Immature natural killer cell (primary cell): ENCODE data around the gene ETS1. TPM values are rescaled to one million over a fixed set of nuclear protein-coding genes. Genes with fewer than 3 reads are reported as not detected.
A peak's percentile ranks its signal among the peaks of the same experiment; 100 is the strongest.

Experiments used
- DNase-seq, 3 donors: peaks; one replicate each; pipeline ENCODE4 v3.0.0; 2022; ENCODE audit warnings: mixed read lengths in 1 of 3
- H3K27ac Mint-ChIP-seq, 6 donors: one replicate each; pipeline ENCODE4 v1.8.0; 2020; ENCODE audit warnings: mixed read lengths in 6 of 6, mild to moderate bottlenecking in 5 of 6, inconsistent platforms in 4 of 6, moderate library complexity in 3 of 6
- H3K27me3 Mint-ChIP-seq, 3 donors: one replicate each; pipeline ENCODE4 v1.8.0; 2020 to 2021; ENCODE audit warnings: low read depth in 3 of 3, mild to moderate bottlenecking in 3 of 3, mixed read lengths in 3 of 3, moderate library complexity in 3 of 3, inconsistent platforms in 1 of 3
- H3K36me3 Mint-ChIP-seq, 3 donors: one replicate each; pipeline ENCODE4 v1.8.0; 2020; ENCODE audit warnings: mixed read lengths in 3 of 3, inconsistent platforms in 2 of 3, mild to moderate bottlenecking in 2 of 3
- H3K4me1 Mint-ChIP-seq, 2 donors: one replicate each; pipeline ENCODE4 v1.8.0; 2020; ENCODE audit warnings: inconsistent platforms in 2 of 2, mild to moderate bottlenecking in 2 of 2, mixed read lengths in 2 of 2, moderate library complexity in 1 of 2
- H3K4me3 Mint-ChIP-seq, 5 donors: one replicate each; pipeline ENCODE4 v1.8.0; 2020; ENCODE audit warnings: mild to moderate bottlenecking in 5 of 5, mixed read lengths in 5 of 5, inconsistent platforms in 3 of 5, moderate library complexity in 3 of 5
- H3K9me3 Mint-ChIP-seq, 6 donors: one replicate each; pipeline ENCODE4 v1.8.0; 2020; ENCODE audit warnings: mild to moderate bottlenecking in 6 of 6, mixed read lengths in 6 of 6, inconsistent platforms in 4 of 6, moderate library complexity in 3 of 6
- polyA plus RNA-seq, 3 donors: library from polyadenylated mRNA; unstranded; fragments of 300-500 nt; fragmentation: Illumina TruSeq; gene quantifications; one replicate each; pipeline ENCODE4 v1.2.3, GENCODE V29; 2021

ETS1 gene
- polyA plus RNA-seq, 3 donors from 2014 or later, result 264 to 329 (median 284) TPM

GRCh38 chr11:128519338-128519737 lies 68.0 kb downstream of the ETS1 start:
- H3K36me3 Mint-ChIP-seq, result peaks cover 22 to 42% (median 27%) of the 10 kb centered on the region in 3 donors
- no peaks in the 10 kb centered on the region for H3K9me3 Mint-ChIP-seq
- peak overlapping the region; percentile 96 to 100 (median 96) for H3K4me3 Mint-ChIP-seq
- peak in 1 of 3 donors; percentile 8 for DNase-seq
- H3K27me3 Mint-ChIP-seq, result peaks cover 8 to 40% (median 28%) of the 10 kb centered on the region in 3 donors
- H3K27ac Mint-ChIP-seq, result peak overlapping the region; percentile 86 to 97 (median 94)
- H3K4me1 Mint-ChIP-seq, result peaks cover 68 to 70% of the 10 kb centered on the region in 2 donors

GRCh38 chr11:128518493-128519207 lies 68.7 kb downstream of the ETS1 start:
- Mint-ChIP-seq H3K27me3 (peaks cover 8 to 42% (median 28%) of the 10 kb centered on the region in 3 donors), H3K4me3 (peak overlapping the region; percentile 96 to 100 (median 96)), H3K4me1 (peaks cover 69 to 70% of the 10 kb centered on the region in 2 donors), H3K27ac (peak overlapping the region; percentile 86 to 97 (median 94)), H3K9me3 (no peaks in the 10 kb centered on the region), H3K36me3 (peaks cover 23 to 45% (median 27%) of the 10 kb centered on the region in 3 donors)
- DNase-seq, result no peak

- DNase-seq, result peak in 1 of 3 donors; percentile 14
Observed at GRCh38 chr11:128517451-128518230, 69.7 kb downstream of the ETS1 start.

GRCh38 chr11:128516886-128517285 lies 70.5 kb downstream of the ETS1 start:
- Mint-ChIP-seq H3K4me1 (peaks cover 75 to 76% of the 10 kb centered on the region in 2 donors), H3K36me3 (peaks cover 26 to 60% (median 39%) of the 10 kb centered on the region in 3 donors), H3K27me3 (peaks cover 3 to 30% (median 21%) of the 10 kb centered on the region in 3 donors), H3K9me3 (no peaks in the 10 kb centered on the region), H3K4me3 (peak overlapping the region; percentile 96 to 100 (median 96)), H3K27ac (peak overlapping the region; percentile 86 to 97 (median 94))
- DNase-seq, result peak in 1 of 3 donors; percentile 8

More at GRCh38 chr11:128517451-128518230, 69.7 kb downstream of the ETS1 start:
- H3K4me3 Mint-ChIP-seq, result peak overlapping the region; percentile 96 to 100 (median 96)
- peak overlapping the region; percentile 86 to 97 (median 94) for H3K27ac Mint-ChIP-seq
- peaks cover 26 to 53% (median 33%) of the 10 kb centered on the region in 3 donors for H3K36me3 Mint-ChIP-seq
- H3K9me3 Mint-ChIP-seq, result no peaks in the 10 kb centered on the region
- peaks cover 69 to 70% of the 10 kb centered on the region in 2 donors for H3K4me1 Mint-ChIP-seq
- peaks cover 6 to 34% (median 24%) of the 10 kb centered on the region in 3 donors for H3K27me3 Mint-ChIP-seq

- Mint-ChIP-seq H3K36me3 (peaks cover 26 to 59% (median 37%) of the 10 kb centered on the region in 3 donors), H3K4me3 (peak overlapping the region; percentile 96 to 100 (median 96)), H3K27me3 (peaks cover 3 to 24% (median 13%) of the 10 kb centered on the region in 3 donors), H3K4me1 (peaks cover 83% of the 10 kb centered on the region in 2 donors), H3K9me3 (no peaks in the 10 kb centered on the region), H3K27ac (peak overlapping the region; percentile 86 to 97 (median 94))
- no peak for DNase-seq
Observed at GRCh38 chr11:128515826-128516778, 71.3 kb downstream of the ETS1 start.

- peak overlapping the region; percentile 86 to 97 (median 94) for H3K27ac Mint-ChIP-seq
- peak in 1 of 3 donors; percentile 42 for DNase-seq
Observed at GRCh38 chr11:128515086-128515485, 72.3 kb downstream of the ETS1 start.

GRCh38 chr11:128513915-128514681 lies 73.3 kb downstream of the ETS1 start:
- no peak for DNase-seq
- H3K4me3 Mint-ChIP-seq, result peak overlapping the region; percentile 96 to 100 (median 96)
- H3K27ac Mint-ChIP-seq, result peak overlapping the region; percentile 86 to 97 (median 94)
- no peaks in the 10 kb centered on the region for H3K9me3 Mint-ChIP-seq
- H3K27me3 Mint-ChIP-seq, result peaks cover 0 to 14% (median 4%) of the 10 kb centered on the region in 3 donors
- peaks cover 12 to 52% (median 26%) of the 10 kb centered on the region in 3 donors for H3K36me3 Mint-ChIP-seq
- H3K4me1 Mint-ChIP-seq, result peaks cover 100% of the 10 kb centered on the region in 2 donors

More at GRCh38 chr11:128515086-128515485, 72.3 kb downstream of the ETS1 start:
- Mint-ChIP-seq H3K27me3 (peaks cover 0 to 14% (median 4%) of the 10 kb centered on the region in 3 donors), H3K4me3 (peak overlapping the region; percentile 96 to 100 (median 96)), H3K36me3 (peaks cover 16 to 51% (median 28%) of the 10 kb centered on the region in 3 donors), H3K9me3 (no peaks in the 10 kb centered on the region), H3K4me1 (peaks cover 93 to 94% of the 10 kb centered on the region in 2 donors)

GRCh38 chr11:128512474-128512996 lies 74.8 kb downstream of the ETS1 start:
- Mint-ChIP-seq H3K27ac (peak overlapping the region; percentile 86 to 97 (median 94)), H3K9me3 (no peaks in the 10 kb centered on the region), H3K4me3 (peak overlapping the region; percentile 96 to 100 (median 96)), H3K36me3 (peaks cover 4 to 40% (median 28%) of the 10 kb centered on the region in 3 donors), H3K27me3 (peaks cover 0 to 14% (median 4%) of the 10 kb centered on the region in 3 donors), H3K4me1 (peaks cover 100% of the 10 kb centered on the region in 2 donors)
- peak; percentile 44 to 53 (median 48) for DNase-seq

- peak overlapping the region; percentile 86 to 97 (median 94) for H3K27ac Mint-ChIP-seq
- H3K27me3 Mint-ChIP-seq, result peaks cover 0 to 17% (median 4%) of the 10 kb centered on the region in 3 donors
- no peaks in the 10 kb centered on the region for H3K9me3 Mint-ChIP-seq
- DNase-seq, result no peak
- H3K4me1 Mint-ChIP-seq, result peaks cover 100% of the 10 kb centered on the region in 2 donors
- peaks cover 4 to 39% (median 29%) of the 10 kb centered on the region in 3 donors for H3K36me3 Mint-ChIP-seq
- H3K4me3 Mint-ChIP-seq, result peak overlapping the region; percentile 96 to 100 (median 96)
Observed at GRCh38 chr11:128511712-128512111, 75.6 kb downstream of the ETS1 start.

GRCh38 chr11:128509621-128510389 lies 77.6 kb downstream of the ETS1 start:
- peak in 1 of 3 donors; percentile 0 for DNase-seq
- Mint-ChIP-seq H3K27ac (peak overlapping the region; percentile 86 to 97 (median 94)), H3K4me3 (peak overlapping the region; percentile 79 to 100 (median 96)), H3K27me3 (peaks cover 0 to 13% (median 4%) of the 10 kb centered on the region in 3 donors), H3K9me3 (no peaks in the 10 kb centered on the region), H3K36me3 (peaks cover 4 to 50% (median 36%) of the 10 kb centered on the region in 3 donors), H3K4me1 (peaks cover 100% of the 10 kb centered on the region in 2 donors)
